Sigmoid colon (tissue), 3 donors: ENCODE results near the gene TRIP10.

Source experiments
- POLR2A ChIP-seq, 2 donors: fragments of 450-650 bp; IDR thresholded peaks; one replicate each; pipeline ENCODE4 v1.6.1; 2016; ENCODE audit warnings: antibody characterized with exemption in 2 of 2, mild to moderate bottlenecking in 2 of 2, moderate library complexity in 2 of 2
- TF ChIP-seq, protein P1 (sequence below), 4 experiments: fragments of 450-650 bp in 3 of 4; fragments of 200-600 bp in 1 of 4; IDR thresholded peaks; one replicate each; pipeline ENCODE4 v1.5.1; 2016 to 2019; ENCODE audit warnings: antibody characterized with exemption in 4 of 4, mild to moderate bottlenecking in 3 of 4, moderate library complexity in 2 of 4

- TF ChIP-seq, protein P1, sequence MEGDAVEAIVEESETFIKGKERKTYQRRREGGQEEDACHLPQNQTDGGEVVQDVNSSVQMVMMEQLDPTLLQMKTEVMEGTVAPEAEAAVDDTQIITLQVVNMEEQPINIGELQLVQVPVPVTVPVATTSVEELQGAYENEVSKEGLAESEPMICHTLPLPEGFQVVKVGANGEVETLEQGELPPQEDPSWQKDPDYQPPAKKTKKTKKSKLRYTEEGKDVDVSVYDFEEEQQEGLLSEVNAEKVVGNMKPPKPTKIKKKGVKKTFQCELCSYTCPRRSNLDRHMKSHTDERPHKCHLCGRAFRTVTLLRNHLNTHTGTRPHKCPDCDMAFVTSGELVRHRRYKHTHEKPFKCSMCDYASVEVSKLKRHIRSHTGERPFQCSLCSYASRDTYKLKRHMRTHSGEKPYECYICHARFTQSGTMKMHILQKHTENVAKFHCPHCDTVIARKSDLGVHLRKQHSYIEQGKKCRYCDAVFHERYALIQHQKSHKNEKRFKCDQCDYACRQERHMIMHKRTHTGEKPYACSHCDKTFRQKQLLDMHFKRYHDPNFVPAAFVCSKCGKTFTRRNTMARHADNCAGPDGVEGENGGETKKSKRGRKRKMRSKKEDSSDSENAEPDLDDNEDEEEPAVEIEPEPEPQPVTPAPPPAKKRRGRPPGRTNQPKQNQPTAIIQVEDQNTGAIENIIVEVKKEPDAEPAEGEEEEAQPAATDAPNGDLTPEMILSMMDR (IDR thresholded peaks at IDR 0.05), result no peak
- TF ChIP-seq POLR2A (IDR thresholded peaks at IDR 0.05), result no peak
These were observed 45.8 kb upstream of the TRIP10 start for GRCh38 chr19:6693681-6694080.
